ENCODE measurements around the gene RNLS.

GRCh38 chr10:88278912-88279311 is 304.2 kb downstream of the RNLS start:
- TF ChIP-seq CTCF (IDR thresholded peaks at IDR 0.05; ENCODE audit: low read depth, low read length) (no peak), POLR2A (IDR thresholded peaks at IDR 0.05; ENCODE audit: extremely low read depth, insufficient read length) (no peak), MYC (IDR thresholded peaks at IDR 0.05; ENCODE audit: low read depth, low read length) (no peak)
